Measurements from ENCODE around the gene NPAS1.

GRCh38 chr19:47070756-47071155, 51.1 kb downstream of the NPAS1 start:
- TF ChIP-seq CTCF (IDR thresholded peaks at IDR 0.05) (no peak), ZFX (IDR thresholded peaks at IDR 0.05; ENCODE audit: borderline replicate concordance) (no peak)

Measured in 22Rv1 (cell line).